ENCODE data around the gene F13A1. TPM values are rescaled to one million over a fixed set of nuclear protein-coding genes. Genes with fewer than 3 reads are reported as not detected.

Gene F13A1
- total RNA-seq, 4 donors from 2014 or later: 110 to 530 (median 347) TPM

- no peak for TF ChIP-seq CTCF (IDR thresholded peaks at IDR 0.05; ENCODE audit: low read depth)
These were observed 94.5 kb downstream of the F13A1 start for GRCh38 chr6:6225885-6226529.

- TF ChIP-seq CTCF (IDR thresholded peaks at IDR 0.05; ENCODE audit: low read depth): no peak
These were observed 95.5 kb downstream of the F13A1 start for GRCh38 chr6:6224933-6225486.

GRCh38 chr6:6221787-6222535 is 98.5 kb downstream of the F13A1 start:
- TF ChIP-seq CTCF (IDR thresholded peaks at IDR 0.05; ENCODE audit: low read depth): no peak

GRCh38 chr6:6220718-6221117 is 99.7 kb downstream of the F13A1 start:
- no peak for TF ChIP-seq CTCF (IDR thresholded peaks at IDR 0.05; ENCODE audit: low read depth)

GRCh38 chr6:6219716-6220115 is 100.7 kb downstream of the F13A1 start:
- no peak for TF ChIP-seq CTCF (IDR thresholded peaks at IDR 0.05; ENCODE audit: low read depth)

- TF ChIP-seq CTCF (IDR thresholded peaks at IDR 0.05; ENCODE audit: low read depth): no peak
These were observed 101.7 kb downstream of the F13A1 start for GRCh38 chr6:6218759-6219085.

Measured in subcutaneous adipose tissue (tissue), 4 donors.